Bladder microvascular endothelial cell (primary cell): ENCODE data around the gene DOP1A. TPM values are rescaled to one million over a fixed set of nuclear protein-coding genes. Genes with fewer than 3 reads are reported as not detected.

Experiments
- total RNA-seq: library from RNA; depleted of rRNA; stranded (reverse); fragments of >200 nt; gene quantifications from 2 replicates; pipeline ENCODE4 v1.2.3, GENCODE V29; 2014

DOP1A gene
- total RNA-seq: 11.5 and 21.5 TPM in 2 replicates

GRCh38 chr6:83067448-83068439 lies at the start of gene DOP1A:
DOP1A (plus strand) TSS chr6:83067671; CDS start chr6:83096978, 29,307 bp downstream.

GRCh38 chr6:83065511-83066192 lies 1.8 kb upstream of the DOP1A start, which contains the start of gene UBE3D:
UBE3D (minus strand) TSS chr6:83065841; CDS start chr6:83065718, 123 bp downstream.

GRCh38 chr6:83192871-83193746 lies 125.6 kb downstream of the DOP1A start, which contains the start of the genes PGM3 and RWDD2A:
PGM3 (minus strand) TSS chr6:83193265; CDS start chr6:83191012, 2,253 bp downstream.
RWDD2A (plus strand) TSS chr6:83193357; CDS start chr6:83194452, 1,095 bp downstream.

Other genes starting within 250 kb of the DOP1A start
- gene UBE3D, start 1.8 kb upstream of the DOP1A start, total RNA-seq: 2.9 and 3.6 TPM in 2 replicates
- 46.0 and 79.7 TPM in 2 replicates for gene PGM3, start 125.6 kb downstream of the DOP1A start, total RNA-seq
- gene RWDD2A, start 125.7 kb downstream of the DOP1A start, total RNA-seq: 2.4 and 3.4 TPM in 2 replicates